Measurements from ENCODE around the gene ACOT9. TPM values are rescaled to one million over a fixed set of nuclear protein-coding genes. Genes with fewer than 3 reads are reported as not detected.

ACOT9 gene, protein sequence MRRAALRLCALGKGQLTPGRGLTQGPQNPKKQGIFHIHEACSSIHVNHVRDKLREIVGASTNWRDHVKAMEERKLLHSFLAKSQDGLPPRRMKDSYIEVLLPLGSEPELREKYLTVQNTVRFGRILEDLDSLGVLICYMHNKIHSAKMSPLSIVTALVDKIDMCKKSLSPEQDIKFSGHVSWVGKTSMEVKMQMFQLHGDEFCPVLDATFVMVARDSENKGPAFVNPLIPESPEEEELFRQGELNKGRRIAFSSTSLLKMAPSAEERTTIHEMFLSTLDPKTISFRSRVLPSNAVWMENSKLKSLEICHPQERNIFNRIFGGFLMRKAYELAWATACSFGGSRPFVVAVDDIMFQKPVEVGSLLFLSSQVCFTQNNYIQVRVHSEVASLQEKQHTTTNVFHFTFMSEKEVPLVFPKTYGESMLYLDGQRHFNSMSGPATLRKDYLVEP
- 61.8 and 62.2 TPM in 2 replicates for total RNA-seq
- long read RNA-seq, transcript ACOT9-204 (16 exons, 3,117 nt) = minor isoform, 16 of 229 reads
- long read RNA-seq, transcript ACOT9-201 (15 exons, 1,675 nt) = major isoform, 169 of 229 reads
- long read RNA-seq, partial matches to known transcripts = 3 of 229 reads
- long read RNA-seq, other reads (novel, unspliced or antisense) = 41 of 229 reads

DNA sequence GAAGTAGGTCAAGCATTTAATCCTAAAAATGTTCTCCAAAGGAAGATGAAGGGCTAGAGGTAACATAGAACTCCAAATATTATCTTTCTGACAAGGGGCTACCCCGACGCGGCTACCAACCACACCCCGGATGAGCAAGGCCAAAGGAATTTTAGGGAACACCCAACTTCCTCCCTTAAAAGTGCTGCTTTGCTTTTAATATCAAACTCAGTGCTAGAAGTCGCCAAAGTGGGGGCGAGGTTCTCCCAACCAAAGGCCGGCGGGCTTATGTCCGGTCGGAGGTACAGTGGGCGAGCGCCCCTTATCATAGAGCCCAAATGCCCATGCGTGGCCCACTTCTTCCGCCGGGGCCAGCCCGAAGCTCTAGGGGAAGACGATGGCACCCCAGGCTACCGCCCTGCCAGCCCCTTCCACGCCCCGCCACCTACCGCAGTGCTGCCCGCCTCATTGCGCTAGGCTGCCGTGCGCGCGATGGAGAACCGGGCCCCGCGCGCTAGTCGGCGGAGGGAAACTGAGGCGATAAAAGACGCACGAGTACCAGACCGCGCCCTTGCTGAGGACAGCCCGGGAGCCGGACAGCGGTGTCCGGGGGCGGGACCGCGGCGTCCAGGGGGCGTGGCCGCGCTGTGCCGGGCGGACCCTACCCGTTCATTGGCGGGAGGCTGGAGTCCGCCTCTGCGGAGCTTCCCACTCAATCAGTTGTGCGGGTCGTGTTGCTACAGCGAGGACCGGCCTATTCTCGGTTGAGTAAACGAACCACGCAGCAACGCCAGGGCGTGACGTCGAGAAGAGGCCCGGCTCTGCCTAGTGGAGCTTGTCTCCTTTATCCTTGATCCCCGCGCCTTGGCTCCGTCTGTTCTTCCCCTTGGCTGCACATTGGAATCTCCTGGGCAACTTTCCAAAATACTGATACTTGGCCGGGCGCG is at the start of gene ACOT9:
ACOT9 (minus strand) TSS at position 580 of the 926 bp plus-strand sequence; CDS start at position 448, 132 bp downstream.
- H3K9me3 Mint-ChIP-seq = no peaks in the 10 kb centered on the region
- peaks cover 2% of the 10 kb centered on the region for H3K36me3 Mint-ChIP-seq (ENCODE audit: low read depth)
- peak; percentile 80 for DNase-seq (ENCODE audit: low read depth, low spot score)
- peaks cover 27% of the 10 kb centered on the region for H3K4me1 Mint-ChIP-seq
- peak within 1 kb of the TSS; percentile 93 for H3K4me3 Mint-ChIP-seq
- TF ChIP-seq, protein P1, sequence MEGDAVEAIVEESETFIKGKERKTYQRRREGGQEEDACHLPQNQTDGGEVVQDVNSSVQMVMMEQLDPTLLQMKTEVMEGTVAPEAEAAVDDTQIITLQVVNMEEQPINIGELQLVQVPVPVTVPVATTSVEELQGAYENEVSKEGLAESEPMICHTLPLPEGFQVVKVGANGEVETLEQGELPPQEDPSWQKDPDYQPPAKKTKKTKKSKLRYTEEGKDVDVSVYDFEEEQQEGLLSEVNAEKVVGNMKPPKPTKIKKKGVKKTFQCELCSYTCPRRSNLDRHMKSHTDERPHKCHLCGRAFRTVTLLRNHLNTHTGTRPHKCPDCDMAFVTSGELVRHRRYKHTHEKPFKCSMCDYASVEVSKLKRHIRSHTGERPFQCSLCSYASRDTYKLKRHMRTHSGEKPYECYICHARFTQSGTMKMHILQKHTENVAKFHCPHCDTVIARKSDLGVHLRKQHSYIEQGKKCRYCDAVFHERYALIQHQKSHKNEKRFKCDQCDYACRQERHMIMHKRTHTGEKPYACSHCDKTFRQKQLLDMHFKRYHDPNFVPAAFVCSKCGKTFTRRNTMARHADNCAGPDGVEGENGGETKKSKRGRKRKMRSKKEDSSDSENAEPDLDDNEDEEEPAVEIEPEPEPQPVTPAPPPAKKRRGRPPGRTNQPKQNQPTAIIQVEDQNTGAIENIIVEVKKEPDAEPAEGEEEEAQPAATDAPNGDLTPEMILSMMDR (conservative IDR thresholded peaks at IDR 0.05) = no peak
- peak within 1 kb of the TSS; percentile 94 for H3K27ac Mint-ChIP-seq (ENCODE audit: unreplicated experiment)
- H3K27me3 Mint-ChIP-seq (ENCODE audit: low read depth) = no peaks in the 10 kb centered on the region

DNA sequence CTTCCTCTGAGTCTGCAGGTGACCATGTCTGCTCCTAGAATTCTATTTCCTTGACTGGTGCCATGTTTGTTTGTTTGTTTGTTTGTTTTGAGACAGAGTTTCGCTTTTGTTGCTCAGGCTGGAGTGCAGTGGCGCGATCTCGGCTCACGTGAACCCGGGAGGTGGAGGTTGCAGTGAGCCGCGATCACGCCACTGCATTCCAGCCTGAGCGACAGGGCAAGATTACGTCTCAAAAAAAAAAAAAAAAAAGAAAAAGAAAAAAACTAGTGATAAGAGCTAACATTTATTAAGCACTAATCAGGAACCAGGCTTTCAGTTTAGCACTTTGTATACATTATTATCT is 47.0 kb upstream of the ACOT9 start:
- no peak for DNase-seq (ENCODE audit: low read depth, low spot score)
- H3K4me1 Mint-ChIP-seq = peaks cover 42% of the 10 kb centered on the region
- H3K27me3 Mint-ChIP-seq (ENCODE audit: low read depth) = no peaks in the 10 kb centered on the region
- peaks cover 9% of the 10 kb centered on the region for H3K36me3 Mint-ChIP-seq (ENCODE audit: low read depth)
- H3K27ac Mint-ChIP-seq (ENCODE audit: unreplicated experiment) = no peak overlapping the region
- no peak overlapping the region for H3K4me3 Mint-ChIP-seq
- TF ChIP-seq, protein P1 (conservative IDR thresholded peaks at IDR 0.05) = no peak
- no peaks in the 10 kb centered on the region for H3K9me3 Mint-ChIP-seq

DNA sequence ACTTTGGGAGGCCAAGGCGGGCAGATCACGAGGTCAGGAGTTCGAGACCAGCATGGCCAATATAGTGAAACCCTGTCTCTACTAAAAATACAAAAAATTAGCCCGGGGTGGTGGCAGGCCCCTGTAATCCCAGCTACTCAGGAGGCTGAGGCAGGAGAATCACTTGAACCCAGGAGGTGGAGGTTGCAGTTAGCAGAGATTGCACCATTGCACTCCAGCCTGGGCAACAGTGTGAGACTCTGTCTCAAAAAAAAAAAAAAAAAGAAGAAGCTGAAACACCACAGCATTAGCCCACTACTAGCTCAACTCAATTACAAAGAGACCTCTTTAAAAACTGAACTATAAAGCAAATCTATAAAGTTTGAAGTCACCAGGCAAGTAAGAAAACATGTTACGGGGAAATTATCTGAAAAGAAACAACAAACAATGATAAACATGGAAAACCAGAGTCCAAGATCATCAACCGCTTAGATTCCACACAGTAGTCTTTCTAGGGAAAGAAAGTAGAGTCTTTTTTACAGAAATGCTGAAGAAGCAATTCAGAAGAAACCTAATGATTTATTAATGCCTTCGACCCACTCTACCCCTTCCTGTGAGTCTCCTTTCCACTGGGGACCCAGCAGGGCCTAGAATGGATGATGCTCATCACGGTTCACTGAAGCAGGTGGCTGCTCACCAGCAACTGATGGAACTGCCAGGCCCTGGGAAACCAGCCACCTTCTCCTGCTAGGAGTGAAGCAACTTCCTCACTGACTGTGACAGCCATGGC is 46.5 kb upstream of the ACOT9 start:
- no peaks in the 10 kb centered on the region for H3K27me3 Mint-ChIP-seq (ENCODE audit: low read depth)
- TF ChIP-seq, protein P1 (conservative IDR thresholded peaks at IDR 0.05) = no peak
- peaks cover 10% of the 10 kb centered on the region for H3K36me3 Mint-ChIP-seq (ENCODE audit: low read depth)
- H3K4me3 Mint-ChIP-seq = peak overlapping the region; percentile 65
- DNase-seq (ENCODE audit: low read depth, low spot score) = no peak
- peaks cover 42% of the 10 kb centered on the region for H3K4me1 Mint-ChIP-seq
- H3K27ac Mint-ChIP-seq (ENCODE audit: unreplicated experiment) = no peak overlapping the region
- no peaks in the 10 kb centered on the region for H3K9me3 Mint-ChIP-seq

DNA sequence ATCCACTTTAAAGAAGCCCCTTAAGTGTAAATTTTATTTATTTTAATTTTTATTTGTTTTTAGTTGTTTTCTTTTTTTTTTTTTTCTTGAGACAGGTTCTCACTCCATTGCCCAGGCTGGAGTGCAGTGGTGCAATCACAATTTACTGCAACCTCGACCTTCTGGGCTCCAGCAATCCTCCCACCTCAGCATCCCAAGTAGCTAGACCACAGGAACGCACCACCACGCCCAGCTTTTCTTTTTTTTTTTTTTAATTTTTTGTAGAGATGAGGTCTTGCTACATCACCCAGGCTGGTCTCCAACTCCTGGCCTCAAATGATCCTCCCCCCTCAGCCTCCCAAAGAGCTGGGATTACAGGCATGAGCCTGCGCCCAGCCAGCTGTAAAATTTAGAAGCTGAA is 45.9 kb upstream of the ACOT9 start:
- DNase-seq (ENCODE audit: low read depth, low spot score) = no peak
- H3K27me3 Mint-ChIP-seq (ENCODE audit: low read depth) = no peaks in the 10 kb centered on the region
- TF ChIP-seq, protein P1 (conservative IDR thresholded peaks at IDR 0.05) = no peak

DNA sequence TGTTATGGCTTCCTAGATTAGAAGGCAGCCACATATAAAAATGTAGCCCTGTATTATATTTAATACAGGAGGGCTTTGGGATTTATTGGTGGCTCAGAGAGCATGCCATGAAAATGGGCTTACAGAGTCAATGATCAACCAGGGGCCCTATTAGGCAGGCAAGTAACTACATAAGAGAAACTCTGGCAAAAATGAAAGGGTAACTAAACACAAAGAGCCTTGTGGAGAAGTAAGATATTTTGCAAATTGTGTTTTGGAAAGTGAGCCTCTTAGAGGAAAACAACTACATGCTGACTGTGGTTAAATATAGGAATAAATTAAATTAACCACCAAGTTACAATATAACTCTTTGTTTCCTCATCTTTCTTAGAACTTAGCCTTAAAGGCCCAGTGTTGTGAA is 45.4 kb upstream of the ACOT9 start:
- H3K36me3 Mint-ChIP-seq (ENCODE audit: low read depth) = peaks cover 15% of the 10 kb centered on the region
- DNase-seq (ENCODE audit: low read depth, low spot score) = no peak
- peaks cover 51% of the 10 kb centered on the region for H3K4me1 Mint-ChIP-seq
- TF ChIP-seq, protein P1 (conservative IDR thresholded peaks at IDR 0.05) = no peak
- peak overlapping the region; percentile 61 for H3K27ac Mint-ChIP-seq (ENCODE audit: unreplicated experiment)
- H3K9me3 Mint-ChIP-seq = no peaks in the 10 kb centered on the region
- H3K27me3 Mint-ChIP-seq (ENCODE audit: low read depth) = no peaks in the 10 kb centered on the region
- no peak overlapping the region for H3K4me3 Mint-ChIP-seq

More for the DNA sequence above, 45.9 kb upstream of the ACOT9 start:
- Mint-ChIP-seq H3K36me3 (ENCODE audit: low read depth) (peaks cover 13% of the 10 kb centered on the region), H3K9me3 (no peaks in the 10 kb centered on the region), H3K27ac (ENCODE audit: unreplicated experiment) (no peak overlapping the region), H3K4me1 (peaks cover 47% of the 10 kb centered on the region), H3K4me3 (no peak overlapping the region)
